ENCODE measurements around the gene TRPC5OS.

- TF ChIP-seq CTCF (IDR thresholded peaks at IDR 0.05; ENCODE audit: low read depth, low read length) = no peak
- no peak for TF ChIP-seq EZH2phosphoT487 (IDR thresholded peaks at IDR 0.05; ENCODE audit: low read depth)
Measured at GRCh38 chrX:111880735-111881134, 4.8 kb downstream of the TRPC5OS start.

All from OCI-LY3 (cell line).